Ishikawa (cell line): ENCODE results near the gene ABCF3.
A peak's percentile ranks its signal among the peaks of the same experiment; 100 is the strongest.

ENCODE experiments used
- CEBPB ChIP-seq: IDR thresholded peaks from 2 replicates; pipeline ENCODE4 v1.6.1; 2012
- CREB1 ChIP-seq: IDR thresholded peaks from 2 replicates; pipeline ENCODE4 v1.6.1; 2012; ENCODE audit warnings: low read depth
- EGR1 ChIP-seq: IDR thresholded peaks from 2 replicates; pipeline ENCODE4 v1.6.1; 2012
- EP300 ChIP-seq: IDR thresholded peaks from 2 replicates; pipeline ENCODE4 v1.6.1; 2012; ENCODE audit warnings: borderline replicate concordance
- FOXM1 ChIP-seq: IDR thresholded peaks from 2 replicates; pipeline ENCODE4 v1.6.1; 2012; ENCODE audit warnings: low read depth, borderline replicate concordance
- MAX ChIP-seq: IDR thresholded peaks from 2 replicates; pipeline ENCODE4 v1.6.1; 2012
- NFIC ChIP-seq: IDR thresholded peaks from 2 replicates; pipeline ENCODE4 v1.6.1; 2012
- RAD21 ChIP-seq: IDR thresholded peaks from 2 replicates; pipeline ENCODE4 v1.6.1; 2012; ENCODE audit warnings: low read depth
- REST ChIP-seq: IDR thresholded peaks from 2 replicates; pipeline ENCODE4 v1.6.1; 2012; ENCODE audit warnings: low read depth, mild to moderate bottlenecking
- TAF1 ChIP-seq: IDR thresholded peaks from 2 replicates; pipeline ENCODE4 v1.6.1; 2012; ENCODE audit warnings: low read depth, mild to moderate bottlenecking
- TCF12 ChIP-seq: IDR thresholded peaks from 2 replicates; pipeline ENCODE4 v1.6.1; 2012; ENCODE audit warnings: low read depth
- TEAD4 ChIP-seq: IDR thresholded peaks from 2 replicates; pipeline ENCODE4 v1.6.1; 2012
- USF1 ChIP-seq: IDR thresholded peaks from 2 replicates; pipeline ENCODE4 v1.6.1; 2012
- YY1 ChIP-seq: IDR thresholded peaks from 2 replicates; pipeline ENCODE4 v1.6.1; 2012; ENCODE audit warnings: low read depth
- ZBTB7A ChIP-seq: IDR thresholded peaks from 2 replicates; pipeline ENCODE4 v1.6.1; 2012; ENCODE audit warnings: low read depth

ABCF3 gene

GRCh38 chr3:184175506-184175905 lies 10.5 kb upstream of the ABCF3 start:
- TF ChIP-seq FOXM1: no peak
- no peak for TF ChIP-seq ZBTB7A
- TF ChIP-seq REST: no peak
- no peak for TF ChIP-seq TEAD4
- no peak for TF ChIP-seq YY1
- no peak; the same call in 1 of the 2 replicates for TF ChIP-seq TAF1
- TF ChIP-seq EP300: no peak
- TF ChIP-seq TCF12: no peak
- no peak for TF ChIP-seq CEBPB
- no peak for TF ChIP-seq USF1
- TF ChIP-seq MAX: no peak
- no peak for TF ChIP-seq EGR1
- TF ChIP-seq CREB1: no peak
- no peak for TF ChIP-seq NFIC
- no peak for TF ChIP-seq RAD21

GRCh38 chr3:184175981-184176376 lies 10.0 kb upstream of the ABCF3 start:
- TF ChIP-seq TAF1: no peak
- TF ChIP-seq YY1: no peak
- TF ChIP-seq CEBPB: no peak
- no peak for TF ChIP-seq RAD21
- no peak for TF ChIP-seq EGR1
- no peak for TF ChIP-seq NFIC
- no peak for TF ChIP-seq REST
- no peak for TF ChIP-seq USF1
- TF ChIP-seq FOXM1: no peak
- no peak for TF ChIP-seq EP300
- no peak for TF ChIP-seq MAX
- TF ChIP-seq ZBTB7A: no peak
- TF ChIP-seq CREB1: no peak
- no peak for TF ChIP-seq TEAD4

- TF ChIP-seq YY1: peak; percentile 85
- no peak for TF ChIP-seq REST
- 0 out of 2 replicates have a peak, but pooled peaks have one; percentile 23 for TF ChIP-seq TCF12
- 0 out of 2 replicates have a peak, but pooled peaks have one; percentile 31 for TF ChIP-seq TEAD4
Observed at GRCh38 chr3:184176377-184177330, 9.3 kb upstream of the ABCF3 start.

GRCh38 chr3:184177331-184177731 lies 8.7 kb upstream of the ABCF3 start:
- no peak for TF ChIP-seq NFIC
- TF ChIP-seq CREB1: no peak
- no peak for TF ChIP-seq FOXM1
- TF ChIP-seq TCF12: no peak
- TF ChIP-seq TEAD4: no peak
- TF ChIP-seq EP300: no peak
- TF ChIP-seq EGR1: no peak
- no peak for TF ChIP-seq CEBPB
- TF ChIP-seq RAD21: no peak
- TF ChIP-seq USF1: no peak
- no peak for TF ChIP-seq REST
- TF ChIP-seq MAX: no peak
- TF ChIP-seq YY1: no peak
- no peak for TF ChIP-seq ZBTB7A
- TF ChIP-seq TAF1: no peak
